ENCODE results near the gene CELF2. TPM values are rescaled to one million over a fixed set of nuclear protein-coding genes. Genes with fewer than 3 reads are reported as not detected.

CELF2 gene
- total RNA-seq, 1 experiment from 2014 or later = 0.27 TPM

DNA sequence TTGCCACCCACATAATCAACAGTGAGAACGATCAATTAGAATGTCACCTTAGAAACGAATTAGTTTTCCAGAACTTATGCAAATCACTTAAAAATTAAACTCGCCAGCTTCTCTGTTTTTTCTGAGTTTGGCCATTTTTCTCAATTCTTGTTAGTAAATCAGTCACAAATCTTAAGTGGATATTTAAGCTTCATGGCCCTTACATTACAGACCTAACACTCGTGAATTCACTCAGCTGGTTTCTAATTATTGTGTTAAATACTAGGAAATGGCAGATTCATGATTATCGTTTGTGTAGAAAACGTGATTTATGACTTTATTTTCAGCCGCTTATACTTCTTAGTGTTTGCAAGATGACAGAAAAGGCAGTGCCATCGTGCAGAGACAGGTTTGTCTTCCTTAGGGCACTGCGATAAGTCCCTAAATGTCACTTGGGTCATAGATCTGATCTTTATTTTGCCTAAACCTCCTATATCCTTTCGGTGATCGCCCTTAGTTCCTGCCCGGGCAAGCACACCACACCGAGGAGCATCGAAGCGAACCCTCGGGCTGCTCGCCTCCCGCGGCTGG lies 587 bp upstream of the CELF2 start:
- no peak overlapping the region for H3K27ac Mint-ChIP-seq (ENCODE audit: unreplicated experiment)
- Histone ChIP-seq H3K9me3 (no peaks in the 10 kb centered on the region), H3K36me3 (ENCODE audit: control insufficient read depth, insufficient read depth, low read length) (no peaks in the 10 kb centered on the region), H3K27me3 (replicated peaks; ENCODE audit: control insufficient read depth, insufficient read depth, low read length) (peaks cover 8% of the 10 kb centered on the region), H3K4me1 (no peaks in the 10 kb centered on the region), H3K4me3 (ENCODE audit: low read depth, low read length) (peak overlapping the region; percentile 49)
- TF ChIP-seq, protein P1, sequence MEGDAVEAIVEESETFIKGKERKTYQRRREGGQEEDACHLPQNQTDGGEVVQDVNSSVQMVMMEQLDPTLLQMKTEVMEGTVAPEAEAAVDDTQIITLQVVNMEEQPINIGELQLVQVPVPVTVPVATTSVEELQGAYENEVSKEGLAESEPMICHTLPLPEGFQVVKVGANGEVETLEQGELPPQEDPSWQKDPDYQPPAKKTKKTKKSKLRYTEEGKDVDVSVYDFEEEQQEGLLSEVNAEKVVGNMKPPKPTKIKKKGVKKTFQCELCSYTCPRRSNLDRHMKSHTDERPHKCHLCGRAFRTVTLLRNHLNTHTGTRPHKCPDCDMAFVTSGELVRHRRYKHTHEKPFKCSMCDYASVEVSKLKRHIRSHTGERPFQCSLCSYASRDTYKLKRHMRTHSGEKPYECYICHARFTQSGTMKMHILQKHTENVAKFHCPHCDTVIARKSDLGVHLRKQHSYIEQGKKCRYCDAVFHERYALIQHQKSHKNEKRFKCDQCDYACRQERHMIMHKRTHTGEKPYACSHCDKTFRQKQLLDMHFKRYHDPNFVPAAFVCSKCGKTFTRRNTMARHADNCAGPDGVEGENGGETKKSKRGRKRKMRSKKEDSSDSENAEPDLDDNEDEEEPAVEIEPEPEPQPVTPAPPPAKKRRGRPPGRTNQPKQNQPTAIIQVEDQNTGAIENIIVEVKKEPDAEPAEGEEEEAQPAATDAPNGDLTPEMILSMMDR (IDR thresholded peaks at IDR 0.05; ENCODE audit: insufficient read depth in 1 of 2, low read depth in 1 of 2, low read length in 1 of 2, severe bottlenecking in 1 of 2, unreplicated experiment in 1 of 2) = no peak
- BruUV-seq (replicated peaks) = no TSS peak
- H3K4me3 Mint-ChIP-seq (ENCODE audit: unreplicated experiment) = peak overlapping the region; percentile 70
- CTCF ChIA-PET = no interaction called here
- POLR2A ChIA-PET = no interaction called here
- H3K36me3 Mint-ChIP-seq (ENCODE audit: insufficient read depth, unreplicated experiment) = no peaks in the 10 kb centered on the region
- H3K4me1 Mint-ChIP-seq (ENCODE audit: low read depth, unreplicated experiment) = no peaks in the 10 kb centered on the region
- intact Hi-C loops (cut with micrococcal nuclease; ENCODE audit: unreplicated experiment) = no loop called here
- no peak for DNase-seq
- no peaks in the 10 kb centered on the region for H3K9me3 Mint-ChIP-seq (ENCODE audit: unreplicated experiment)
- peaks cover 43% of the 10 kb centered on the region for H3K27me3 Mint-ChIP-seq (ENCODE audit: insufficient read depth, unreplicated experiment)

DNA sequence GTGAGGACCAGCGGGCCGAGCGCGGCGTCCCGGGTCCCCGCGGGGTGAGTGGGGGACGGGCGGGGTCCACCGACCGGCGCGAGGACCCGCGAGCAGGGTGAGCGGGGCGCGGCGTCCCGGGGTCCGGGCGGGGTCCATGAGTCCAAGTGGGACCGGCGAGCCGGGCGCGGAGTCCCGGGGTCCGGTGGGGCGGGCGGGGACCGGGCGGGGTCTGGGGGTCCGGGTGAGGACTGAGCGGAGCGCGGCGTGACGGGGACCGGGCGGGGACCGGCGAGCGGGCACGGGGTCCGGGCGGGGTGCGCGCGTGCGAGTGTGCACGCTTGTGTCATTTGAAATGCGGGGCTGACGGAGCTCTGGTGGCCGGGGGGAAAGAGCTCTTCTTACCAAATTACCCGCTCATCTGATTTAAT lies 765 bp downstream of the CELF2 start:
- no peaks in the 10 kb centered on the region for H3K36me3 Mint-ChIP-seq (ENCODE audit: insufficient read depth, unreplicated experiment)
- no peak overlapping the region for H3K27ac Mint-ChIP-seq (ENCODE audit: unreplicated experiment)
- ChIA-PET CTCF (no interaction called here), POLR2A (no interaction called here)
- DNase-seq = no peak
- TF ChIP-seq, protein P1 (IDR thresholded peaks at IDR 0.05; ENCODE audit: insufficient read depth in 1 of 2, low read depth in 1 of 2, low read length in 1 of 2, severe bottlenecking in 1 of 2, unreplicated experiment in 1 of 2) = no peak
- Histone ChIP-seq H3K4me1 (no peaks in the 10 kb centered on the region), H3K27me3 (replicated peaks; ENCODE audit: control insufficient read depth, insufficient read depth, low read length) (peaks cover 8% of the 10 kb centered on the region), H3K9me3 (no peaks in the 10 kb centered on the region), H3K36me3 (ENCODE audit: control insufficient read depth, insufficient read depth, low read length) (no peaks in the 10 kb centered on the region), H3K4me3 (ENCODE audit: low read depth, low read length) (peak overlapping the region; percentile 49)
- peaks cover 45% of the 10 kb centered on the region for H3K27me3 Mint-ChIP-seq (ENCODE audit: insufficient read depth, unreplicated experiment)
- no peaks in the 10 kb centered on the region for H3K9me3 Mint-ChIP-seq (ENCODE audit: unreplicated experiment)
- peak overlapping the region; percentile 70 for H3K4me3 Mint-ChIP-seq (ENCODE audit: unreplicated experiment)
- intact Hi-C loops (cut with micrococcal nuclease; ENCODE audit: unreplicated experiment) = loop anchor here (2.0 kb wide), 1 partner anchor 454 kb away; no protein-coding TSS in a partner anchor
- no peaks in the 10 kb centered on the region for H3K4me1 Mint-ChIP-seq (ENCODE audit: low read depth, unreplicated experiment)
- BruUV-seq (replicated peaks) = no TSS peak

GRCh38 chr10:11018855-11019631 lies 1.4 kb downstream of the CELF2 start:
- Mint-ChIP-seq H3K4me3 (ENCODE audit: unreplicated experiment) (peak overlapping the region; percentile 23), H3K27ac (ENCODE audit: unreplicated experiment) (no peak overlapping the region), H3K4me1 (ENCODE audit: low read depth, unreplicated experiment) (no peaks in the 10 kb centered on the region), H3K27me3 (ENCODE audit: insufficient read depth, unreplicated experiment) (peaks cover 42% of the 10 kb centered on the region), H3K9me3 (ENCODE audit: unreplicated experiment) (no peaks in the 10 kb centered on the region), H3K36me3 (ENCODE audit: insufficient read depth, unreplicated experiment) (no peaks in the 10 kb centered on the region)
- TF ChIP-seq, protein P1 (IDR thresholded peaks at IDR 0.05; ENCODE audit: insufficient read depth in 1 of 2, low read depth in 1 of 2, low read length in 1 of 2, severe bottlenecking in 1 of 2, unreplicated experiment in 1 of 2) = no peak
- DNase-seq = no peak
- H3K27me3 ChIP-seq (replicated peaks; ENCODE audit: control insufficient read depth, insufficient read depth, low read length) = peaks cover 8% of the 10 kb centered on the region
- no peaks in the 10 kb centered on the region for H3K4me1 ChIP-seq
- H3K36me3 ChIP-seq (ENCODE audit: control insufficient read depth, insufficient read depth, low read length) = no peaks in the 10 kb centered on the region
- BruUV-seq (replicated peaks) = no TSS peak
- no peaks in the 10 kb centered on the region for H3K9me3 ChIP-seq
- ChIA-PET POLR2A (no interaction called here), CTCF (no interaction called here)
- intact Hi-C loops (cut with micrococcal nuclease; ENCODE audit: unreplicated experiment) = loop anchor here (2.0 kb wide), 1 partner anchor 454 kb away; no protein-coding TSS in a partner anchor
- no peak overlapping the region for H3K4me3 ChIP-seq (ENCODE audit: low read depth, low read length)
